Measurements from ENCODE around the gene POU5F1. TPM values are rescaled to one million over a fixed set of nuclear protein-coding genes. Genes with fewer than 3 reads are reported as not detected.
"Not testable (repeated sequence)": the region's sequence is repeated elsewhere in the genome, so short reads cannot be mapped to it uniquely, and the experiment has no call there.

The POU5F1 gene
- total and polyA plus RNA-seq, 2 experiments from 2014 or later = 1.6 TPM; not detected in 1

DNA sequence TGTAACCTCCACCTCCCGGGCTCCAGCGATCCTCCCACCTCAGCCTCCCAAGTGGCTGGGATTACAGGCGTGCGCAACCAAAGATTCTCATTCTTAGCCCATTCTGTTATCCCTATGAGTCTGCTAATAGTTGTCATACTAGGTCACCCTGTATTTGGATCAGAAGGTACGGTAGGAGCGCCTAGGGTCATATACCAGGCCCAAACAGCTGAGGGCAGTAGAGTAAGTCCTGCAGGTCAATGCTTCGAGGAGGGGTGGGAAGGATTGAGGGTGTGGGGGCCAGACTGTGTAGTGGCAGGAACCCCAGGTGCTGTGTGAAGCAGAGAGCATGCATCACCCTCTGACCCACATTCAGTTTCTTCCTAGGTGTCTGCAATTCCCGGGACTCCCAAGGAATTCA, 22.7 kb upstream of the POU5F1 start:
- Histone ChIP-seq H3K27me3 (no peaks in the 10 kb centered on the region), H3K36me3 (no peaks in the 10 kb centered on the region), H3K27ac (no peak overlapping the region), H3K4me1 (ENCODE audit: low read depth) (no peaks in the 10 kb centered on the region), H3K9me3 (ENCODE audit: low read depth) (no peaks in the 10 kb centered on the region), H3K4me3 (no peak overlapping the region)
- DNase-seq (ENCODE audit: low read depth in 1 of 2, low spot score in 1 of 2) = no peak
- TF ChIP-seq, protein P1, sequence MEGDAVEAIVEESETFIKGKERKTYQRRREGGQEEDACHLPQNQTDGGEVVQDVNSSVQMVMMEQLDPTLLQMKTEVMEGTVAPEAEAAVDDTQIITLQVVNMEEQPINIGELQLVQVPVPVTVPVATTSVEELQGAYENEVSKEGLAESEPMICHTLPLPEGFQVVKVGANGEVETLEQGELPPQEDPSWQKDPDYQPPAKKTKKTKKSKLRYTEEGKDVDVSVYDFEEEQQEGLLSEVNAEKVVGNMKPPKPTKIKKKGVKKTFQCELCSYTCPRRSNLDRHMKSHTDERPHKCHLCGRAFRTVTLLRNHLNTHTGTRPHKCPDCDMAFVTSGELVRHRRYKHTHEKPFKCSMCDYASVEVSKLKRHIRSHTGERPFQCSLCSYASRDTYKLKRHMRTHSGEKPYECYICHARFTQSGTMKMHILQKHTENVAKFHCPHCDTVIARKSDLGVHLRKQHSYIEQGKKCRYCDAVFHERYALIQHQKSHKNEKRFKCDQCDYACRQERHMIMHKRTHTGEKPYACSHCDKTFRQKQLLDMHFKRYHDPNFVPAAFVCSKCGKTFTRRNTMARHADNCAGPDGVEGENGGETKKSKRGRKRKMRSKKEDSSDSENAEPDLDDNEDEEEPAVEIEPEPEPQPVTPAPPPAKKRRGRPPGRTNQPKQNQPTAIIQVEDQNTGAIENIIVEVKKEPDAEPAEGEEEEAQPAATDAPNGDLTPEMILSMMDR (IDR thresholded peaks at IDR 0.05; ENCODE audit: low read depth, low read length) = no peak

DNA sequence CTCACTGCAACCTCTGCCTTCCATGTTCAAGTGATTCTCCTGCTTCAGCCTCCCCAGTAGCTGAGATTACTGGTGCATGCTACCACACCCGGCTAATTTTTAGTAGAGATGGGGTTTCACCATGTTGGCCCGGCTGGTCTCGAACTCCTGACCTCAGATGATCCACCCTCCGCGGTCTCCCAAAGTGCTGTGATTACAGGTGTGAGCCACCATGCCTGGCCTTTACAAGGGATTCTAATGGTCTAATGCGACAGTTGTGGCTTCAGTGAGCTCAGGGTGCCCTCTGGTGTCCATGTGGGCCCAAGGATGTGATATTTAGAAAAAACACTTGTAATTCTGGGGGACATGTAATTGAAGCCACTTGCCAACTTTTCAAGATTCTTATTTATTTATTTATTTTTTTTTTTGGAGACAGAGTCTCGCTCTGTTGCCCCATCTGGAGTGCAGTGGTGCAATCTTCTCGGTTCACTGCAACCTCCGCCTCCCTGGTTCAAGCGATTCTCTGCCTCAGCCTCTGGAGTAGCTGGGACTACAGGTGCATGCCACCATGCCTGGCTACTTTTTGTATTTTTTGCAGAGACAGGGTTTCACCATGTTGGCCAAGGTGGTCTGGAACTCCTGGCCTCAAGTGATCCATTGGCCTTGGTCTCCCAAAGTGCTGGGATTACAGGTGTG, 22.1 kb upstream of the POU5F1 start:
- not testable (repeated sequence) for H3K36me3 ChIP-seq

DNA sequence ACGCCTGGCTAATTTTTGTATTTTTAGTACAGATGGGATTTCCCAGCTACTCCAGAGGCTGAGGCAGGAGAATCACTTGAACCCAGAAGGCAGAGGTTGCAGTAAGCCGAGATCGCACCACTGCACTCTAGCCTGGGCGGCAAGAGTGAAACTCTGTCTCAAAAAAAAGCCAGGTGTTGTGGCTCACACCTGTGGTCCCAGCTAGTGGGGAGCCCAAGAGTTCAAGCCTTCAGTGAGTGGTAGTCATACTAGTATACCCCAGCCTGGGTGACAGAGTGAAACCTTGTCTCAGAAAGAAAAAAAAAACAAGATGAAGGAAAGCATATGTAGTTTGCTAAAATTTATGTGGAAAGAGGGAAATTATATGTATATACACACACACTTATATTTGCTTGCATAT, 20.0 kb upstream of the POU5F1 start:
- Histone ChIP-seq H3K27me3 (no peaks in the 10 kb centered on the region), H3K4me3 (no peak overlapping the region), H3K36me3 (no peaks in the 10 kb centered on the region), H3K4me1 (ENCODE audit: low read depth) (no peaks in the 10 kb centered on the region), H3K9me3 (ENCODE audit: low read depth) (no peaks in the 10 kb centered on the region), H3K27ac (no peak overlapping the region)
- DNase-seq (ENCODE audit: low read depth in 1 of 2, low spot score in 1 of 2) = no peak
- TF ChIP-seq, protein P1 (IDR thresholded peaks at IDR 0.05; ENCODE audit: low read depth, low read length) = no peak

More for the DNA sequence above, 22.1 kb upstream of the POU5F1 start:
- H3K4me1 ChIP-seq (ENCODE audit: low read depth); H3K4me3 ChIP-seq; H3K27ac ChIP-seq; H3K27me3 ChIP-seq; H3K9me3 ChIP-seq (ENCODE audit: low read depth): not testable (repeated sequence)
- peak; percentile 61 to 81 for DNase-seq (ENCODE audit: low read depth in 1 of 2, low spot score in 1 of 2)
- TF ChIP-seq, protein P1 (IDR thresholded peaks at IDR 0.05; ENCODE audit: low read depth, low read length) = peak; percentile 68

DNA sequence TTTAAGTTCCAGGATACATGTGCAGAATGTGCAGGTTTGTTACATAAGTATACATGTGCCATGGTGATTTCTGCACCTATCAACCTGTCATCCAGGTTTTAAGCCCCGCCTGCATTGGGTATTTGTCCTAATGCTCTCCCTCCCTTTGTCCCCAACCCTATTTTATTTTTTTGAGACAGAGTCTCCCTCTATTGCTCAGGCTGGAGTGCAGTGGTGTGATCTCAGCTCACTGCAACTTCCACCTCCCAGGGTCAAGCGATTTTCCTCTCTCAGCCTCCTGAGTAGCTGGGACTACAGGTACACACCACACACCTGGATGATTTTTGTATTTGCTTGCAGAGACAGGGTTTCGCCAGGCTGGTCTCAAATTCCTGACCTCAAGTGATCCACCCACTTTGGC, 18.7 kb upstream of the POU5F1 start:
- not testable (repeated sequence) for H3K36me3 ChIP-seq

DNA sequence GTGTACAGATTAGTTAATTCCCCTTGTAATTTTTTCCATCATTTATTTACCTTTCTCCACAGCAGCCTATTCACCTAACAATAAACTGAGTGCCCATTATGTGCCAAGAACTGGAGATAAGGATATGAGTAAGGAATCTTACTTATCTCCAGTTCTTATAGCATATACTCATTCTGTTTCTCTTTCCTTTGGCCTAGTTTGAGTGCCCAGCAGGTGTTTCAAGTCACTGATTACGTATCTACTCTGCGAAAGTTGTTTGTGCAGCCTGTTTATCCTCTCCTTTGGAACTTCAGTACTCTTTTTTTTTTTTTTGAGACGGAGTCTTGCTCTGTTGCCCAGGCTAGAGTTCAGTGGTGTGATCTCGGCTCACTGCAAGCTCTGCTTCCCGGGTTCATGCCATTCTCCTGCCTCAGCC, 17.3 kb upstream of the POU5F1 start:
- Histone ChIP-seq H3K27ac (no peak overlapping the region), H3K4me3 (no peak overlapping the region), H3K9me3 (ENCODE audit: low read depth) (no peaks in the 10 kb centered on the region), H3K27me3 (no peaks in the 10 kb centered on the region), H3K4me1 (ENCODE audit: low read depth) (no peaks in the 10 kb centered on the region), H3K36me3 (no peaks in the 10 kb centered on the region)
- DNase-seq (ENCODE audit: low read depth in 1 of 2, low spot score in 1 of 2) = no peak
- TF ChIP-seq, protein P1 (IDR thresholded peaks at IDR 0.05; ENCODE audit: low read depth, low read length) = no peak

More for the DNA sequence above, 18.7 kb upstream of the POU5F1 start:
- not testable (repeated sequence) for H3K9me3 ChIP-seq (ENCODE audit: low read depth); H3K27me3 ChIP-seq; DNase-seq (ENCODE audit: low read depth in 1 of 2, low spot score in 1 of 2); H3K27ac ChIP-seq; H3K4me1 ChIP-seq (ENCODE audit: low read depth); H3K4me3 ChIP-seq

DNA sequence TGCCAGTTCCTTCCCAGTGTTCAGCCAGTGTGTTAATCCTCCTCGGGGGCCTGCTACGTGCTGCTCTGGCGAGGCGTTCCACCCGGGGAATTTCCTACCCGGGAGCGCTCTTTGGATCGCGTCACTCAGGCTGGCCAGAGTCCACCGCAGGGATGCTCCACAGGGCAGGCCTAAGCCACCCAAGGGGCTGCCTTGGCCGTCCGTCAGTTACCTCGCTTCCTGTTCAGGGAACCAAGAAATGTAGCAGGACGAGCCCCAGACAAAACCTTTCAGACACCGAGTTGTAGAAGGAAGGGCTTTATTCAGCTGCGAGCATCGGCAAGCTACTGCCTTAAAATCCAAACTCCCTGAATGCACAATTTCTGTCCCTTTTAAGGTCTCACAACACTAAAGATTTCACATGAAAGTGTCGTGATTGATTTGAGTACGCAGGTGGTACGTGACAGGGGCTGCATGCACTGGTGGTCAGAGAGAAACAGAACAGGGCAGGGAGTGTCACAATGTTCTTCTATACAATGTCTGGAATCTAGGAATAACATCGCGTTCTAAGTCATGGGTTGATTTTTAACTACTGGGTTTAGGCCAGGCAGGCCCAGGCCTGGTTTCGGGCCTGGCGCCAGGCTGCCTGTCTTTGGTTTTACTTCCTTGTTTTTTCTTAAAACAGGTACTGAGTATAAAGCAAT, 15.7 kb upstream of the POU5F1 start:
- H3K27ac ChIP-seq = no peak overlapping the region
- H3K4me3 ChIP-seq = no peak overlapping the region
- no peaks in the 10 kb centered on the region for H3K27me3 ChIP-seq
- H3K36me3 ChIP-seq = no peaks in the 10 kb centered on the region
- no peaks in the 10 kb centered on the region for H3K9me3 ChIP-seq (ENCODE audit: low read depth)
- H3K4me1 ChIP-seq (ENCODE audit: low read depth) = no peaks in the 10 kb centered on the region
- no peak for DNase-seq (ENCODE audit: low read depth in 1 of 2, low spot score in 1 of 2)
- TF ChIP-seq, protein P1 (IDR thresholded peaks at IDR 0.05; ENCODE audit: low read depth, low read length) = no peak

DNA sequence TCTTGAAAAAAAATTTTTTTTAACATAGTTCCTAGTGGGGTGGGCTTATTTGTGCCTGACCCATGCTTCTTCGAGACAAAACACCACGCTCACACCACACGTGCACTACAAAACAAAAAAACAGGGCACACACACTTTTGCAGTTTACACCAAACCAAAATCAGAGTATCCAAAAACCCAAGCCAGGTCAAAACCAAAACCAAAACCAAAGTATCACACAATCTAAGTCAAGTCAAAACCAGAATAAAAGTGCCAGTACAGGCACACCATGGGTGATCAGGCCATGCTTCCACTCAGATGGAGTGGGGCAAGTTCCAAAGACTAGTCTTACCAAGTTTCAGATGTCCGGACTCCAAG, 15.2 kb upstream of the POU5F1 start:
- not testable (repeated sequence) for H3K4me3 ChIP-seq; H3K27me3 ChIP-seq; H3K4me1 ChIP-seq (ENCODE audit: low read depth); H3K27ac ChIP-seq; H3K36me3 ChIP-seq; H3K9me3 ChIP-seq (ENCODE audit: low read depth); DNase-seq (ENCODE audit: low read depth in 1 of 2, low spot score in 1 of 2)

DNA sequence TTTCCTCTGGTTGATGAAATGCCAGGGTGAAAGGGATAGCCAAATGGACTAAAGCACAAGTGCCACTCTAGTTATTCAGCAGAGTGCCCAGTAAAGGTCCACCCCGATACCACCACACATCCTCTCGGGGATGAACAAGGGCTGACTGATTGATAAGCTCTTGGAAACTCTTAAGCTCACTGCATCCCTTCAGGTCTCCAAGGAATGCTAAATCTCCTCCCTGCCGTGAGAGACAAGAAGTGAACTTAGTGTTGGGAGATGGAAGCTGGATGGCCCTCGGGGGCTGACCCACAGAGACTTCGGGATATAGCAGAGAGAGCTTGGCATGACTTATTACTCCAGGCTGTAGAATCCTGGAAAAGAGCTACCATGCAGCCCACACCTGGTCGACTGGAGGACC, 13.4 kb upstream of the POU5F1 start:
- not testable (repeated sequence) for H3K9me3 ChIP-seq (ENCODE audit: low read depth); H3K4me1 ChIP-seq (ENCODE audit: low read depth); DNase-seq (ENCODE audit: low read depth in 1 of 2, low spot score in 1 of 2); H3K27me3 ChIP-seq; H3K4me3 ChIP-seq; H3K36me3 ChIP-seq; H3K27ac ChIP-seq

DNA sequence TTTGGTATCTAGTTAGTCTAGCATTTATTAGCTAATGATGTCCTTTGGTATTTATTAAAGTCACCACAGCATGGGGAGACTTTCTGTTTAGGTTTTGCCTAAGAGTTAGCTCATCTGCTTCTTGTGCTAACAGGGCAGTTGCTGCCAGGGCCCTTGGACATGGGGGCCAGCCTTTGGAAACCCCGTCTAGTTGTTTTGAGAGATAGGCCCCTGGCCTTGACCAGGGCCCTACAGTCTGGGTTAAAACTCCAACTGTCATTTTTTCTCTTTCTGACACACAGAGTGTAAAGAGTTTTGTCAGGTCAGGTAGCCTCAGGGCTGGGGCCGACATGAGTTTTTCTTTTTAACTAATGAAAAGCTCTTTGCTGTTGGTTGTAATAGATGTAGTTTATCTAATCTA, 12.8 kb upstream of the POU5F1 start:
- H3K4me3 ChIP-seq; H3K4me1 ChIP-seq (ENCODE audit: low read depth); H3K27me3 ChIP-seq; DNase-seq (ENCODE audit: low read depth in 1 of 2, low spot score in 1 of 2); H3K27ac ChIP-seq; H3K9me3 ChIP-seq (ENCODE audit: low read depth); H3K36me3 ChIP-seq: not testable (repeated sequence)
